RWPE2 (cell line): ENCODE results near the gene MUC5B.

Experiments
- ATAC-seq: fragments of 200-7000 bp; cut with Tn5 transposase; 3 replicates; pipeline ENCODE4 v1.9.1; 2021; ENCODE audit warnings: low read depth
- DNase-seq: peaks from one replicate; pipeline ENCODE4 v3.0.0-alpha.2; 2020; ENCODE audit warnings: low spot score
- H3K27ac ChIP-seq: fragments of 450-650 bp; 2 replicates; pipeline ENCODE4 v1.5.1; 2017; ENCODE audit warnings: mild to moderate bottlenecking; ENCODE audit not compliant: poor library complexity, severe bottlenecking
- H3K27me3 ChIP-seq: fragments of 250-450 bp; sonication (Bioruptor Pico); 2 replicates; pipeline ENCODE4 v1.5.1; 2021; ENCODE audit warnings: mild to moderate bottlenecking, moderate library complexity; ENCODE audit not compliant: insufficient read depth, poor library complexity, severe bottlenecking
- H3K36me3 ChIP-seq: fragments of 250-450 bp; sonication (Bioruptor Pico); 2 replicates; pipeline ENCODE4 v1.5.1; 2020; ENCODE audit warnings: low read depth, mild to moderate bottlenecking, moderate library complexity
- H3K4me1 ChIP-seq: fragments of 250-450 bp; sonication (Bioruptor Pico); 2 replicates; pipeline ENCODE4 v1.5.1; 2021; ENCODE audit warnings: mild to moderate bottlenecking, moderate library complexity; ENCODE audit not compliant: insufficient read depth, poor library complexity, severe bottlenecking
- H3K4me3 ChIP-seq: fragments of 250-450 bp; sonication (Bioruptor Pico); 2 replicates; pipeline ENCODE4 v1.5.1; 2021; ENCODE audit warnings: mild to moderate bottlenecking, moderate library complexity; ENCODE audit not compliant: severe bottlenecking
- H3K9me3 ChIP-seq: fragments of 250-450 bp; sonication (Bioruptor Pico); 2 replicates; pipeline ENCODE4 v1.5.1; 2021; ENCODE audit warnings: mild to moderate bottlenecking, moderate library complexity; ENCODE audit not compliant: severe bottlenecking
- CTCF ChIP-seq: fragments of 450-650 bp; IDR thresholded peaks from one replicate; pipeline ENCODE4 v1.5.1; 2017; ENCODE audit warnings: mild to moderate bottlenecking, moderate library complexity; ENCODE audit not compliant: poor library complexity, severe bottlenecking

Gene MUC5B

DNA sequence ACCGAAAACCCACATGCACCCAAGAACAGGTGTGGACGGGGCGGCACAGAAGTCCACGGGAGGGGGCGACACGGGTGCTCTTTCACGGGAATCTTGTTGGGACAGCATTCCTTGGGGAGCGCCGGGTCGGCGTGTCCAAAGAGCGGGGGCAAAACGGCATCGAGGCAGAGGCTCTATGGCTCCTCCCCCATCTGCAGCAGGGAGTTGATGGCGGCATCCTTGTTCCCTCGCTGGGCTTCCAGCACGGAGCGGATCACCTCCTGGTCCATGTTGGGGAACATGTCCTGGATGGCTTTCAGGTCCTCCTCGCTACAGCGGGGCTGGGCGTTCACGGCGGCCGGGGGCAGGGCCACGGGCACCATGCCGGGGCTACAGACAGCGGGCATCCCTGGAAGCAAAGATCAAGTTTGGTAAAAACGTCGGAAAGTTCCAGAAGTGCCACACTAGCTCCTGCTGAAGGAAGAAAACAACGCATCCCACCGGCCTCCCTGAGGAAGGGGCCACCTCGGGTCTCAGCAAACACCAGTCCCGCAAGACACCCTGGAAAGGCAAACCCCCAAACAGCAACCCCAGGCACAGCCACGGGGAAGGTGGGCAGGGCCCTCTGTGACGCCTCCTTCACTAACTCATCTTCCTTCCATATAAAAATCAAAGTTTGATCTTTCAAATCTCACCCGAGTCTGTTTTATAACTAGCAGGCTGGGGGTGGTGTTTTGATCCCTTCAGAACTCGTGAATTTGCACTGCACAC, 54.2 kb downstream of the MUC5B start:
- ATAC-seq (no peak), DNase-seq (no peak)
- no peaks in the 10 kb centered on the region for H3K9me3 ChIP-seq
- H3K27me3 ChIP-seq, result no peaks in the 10 kb centered on the region
- no peaks in the 10 kb centered on the region for H3K4me1 ChIP-seq
- H3K27ac ChIP-seq, result no peak overlapping the region
- no peak for TF ChIP-seq CTCF
- peaks cover 7% of the 10 kb centered on the region for H3K36me3 ChIP-seq
- H3K4me3 ChIP-seq, result no peak overlapping the region

- Histone ChIP-seq H3K27ac (no peak overlapping the region), H3K36me3 (peaks cover 10% of the 10 kb centered on the region), H3K9me3 (no peaks in the 10 kb centered on the region), H3K4me1 (no peaks in the 10 kb centered on the region), H3K4me3 (no peak overlapping the region), H3K27me3 (no peaks in the 10 kb centered on the region)
- DNase-seq (no peak), ATAC-seq (no peak)
- no peak for TF ChIP-seq CTCF
These were observed 55.2 kb downstream of the MUC5B start for GRCh38 chr11:1277936-1278512.

DNA sequence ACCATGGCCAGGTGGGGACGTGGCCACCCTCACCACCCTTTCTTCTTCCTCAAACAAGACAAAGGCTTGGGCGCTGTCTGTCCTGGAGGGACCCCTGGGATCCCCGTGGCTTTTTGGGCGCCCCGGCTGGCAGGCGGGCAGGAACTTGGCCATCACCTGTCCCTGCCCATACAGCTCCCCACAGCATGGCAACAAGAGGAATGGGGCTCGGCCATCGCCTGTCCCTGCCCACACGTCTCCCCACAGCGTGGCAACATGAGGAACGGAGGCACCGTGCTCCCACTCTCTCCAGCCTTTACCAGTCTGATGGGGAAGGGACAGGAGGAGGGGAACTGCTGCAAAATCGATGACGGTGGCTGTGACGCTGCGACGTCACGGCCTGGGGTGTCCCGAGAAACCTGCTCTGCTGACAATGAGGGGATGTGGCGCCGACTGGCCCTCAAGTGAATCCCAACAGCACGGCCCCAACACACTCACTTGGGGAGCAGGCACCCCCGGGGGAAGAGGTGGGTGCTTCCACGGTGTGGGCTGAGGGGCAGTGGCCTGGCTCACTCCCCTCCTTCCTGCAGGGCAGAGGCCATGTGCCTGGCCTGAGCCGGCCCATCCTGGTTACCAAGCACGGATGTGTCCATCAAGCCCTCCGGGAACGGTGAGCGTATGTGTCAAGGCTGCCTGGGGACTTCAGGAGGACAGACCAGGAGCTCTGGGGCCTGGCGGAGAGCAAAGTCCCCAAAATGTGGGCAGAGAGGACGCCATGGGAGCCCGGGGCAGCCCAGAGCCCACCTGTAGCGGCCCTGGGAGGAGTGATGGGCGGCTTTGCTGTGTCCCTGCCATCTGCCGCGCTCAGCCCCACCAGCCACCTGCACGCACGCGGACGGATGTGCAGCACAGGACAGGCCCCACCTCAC, 56.2 kb downstream of the MUC5B start:
- DNase-seq (no peak), ATAC-seq (no peak)
- Histone ChIP-seq H3K4me3 (no peak overlapping the region), H3K27ac (no peak overlapping the region), H3K4me1 (no peaks in the 10 kb centered on the region), H3K27me3 (no peaks in the 10 kb centered on the region), H3K36me3 (peaks cover 16% of the 10 kb centered on the region), H3K9me3 (no peaks in the 10 kb centered on the region)
- no peak for TF ChIP-seq CTCF

DNA sequence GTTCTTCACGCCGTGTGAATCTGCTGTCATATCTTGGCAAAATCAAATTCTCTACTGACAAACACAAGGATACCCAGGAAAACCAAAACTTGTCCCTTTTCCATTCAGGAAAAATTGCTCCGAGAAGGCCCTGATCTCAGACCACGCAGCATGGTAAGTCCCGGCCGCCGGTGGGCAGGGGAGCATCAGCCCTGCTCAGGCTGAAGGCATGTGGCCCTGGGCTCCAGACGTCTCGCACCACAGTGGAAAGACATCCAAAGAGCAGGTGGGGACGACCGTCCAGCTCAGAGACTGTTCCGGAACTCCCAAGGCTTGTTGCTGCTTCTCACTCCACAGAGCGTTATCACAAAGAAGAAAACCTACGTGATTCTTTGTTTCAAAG, 56.8 kb downstream of the MUC5B start:
- ATAC-seq (no peak), DNase-seq (no peak)
- no peak overlapping the region for H3K27ac ChIP-seq
- TF ChIP-seq CTCF, result no peak
- no peaks in the 10 kb centered on the region for H3K9me3 ChIP-seq
- H3K4me3 ChIP-seq, result no peak overlapping the region
- H3K36me3 ChIP-seq, result peaks cover 14% of the 10 kb centered on the region
- H3K27me3 ChIP-seq, result no peaks in the 10 kb centered on the region
- no peaks in the 10 kb centered on the region for H3K4me1 ChIP-seq
